GM12878 (cell line): ENCODE results near the gene CCSER1. TPM values are rescaled to one million over a fixed set of nuclear protein-coding genes. Genes with fewer than 3 reads are reported as not detected.

Experiments
- ATAC-seq: fragments of 200-7000 bp; cut with Tn5 transposase; 3 replicates; pipeline ENCODE4 v1.9.1; 2020; ENCODE audit warnings: mild to moderate bottlenecking, moderate library complexity
- BruUV-seq: library from RNA; stranded (reverse); fragments of 400-500 nt; replicated peaks from 2 replicates; lab custom pipeline; 2021; lab: Mats Ljungman, UMichigan
- CTCF ChIA-PET: fragments of 300-600 bp; sonication (Branson Sonifier 250); formaldehyde crosslinking; extraction: SDS; loops from one replicate; lab custom pipeline; 2021; ENCODE audit warnings: inconsistent platforms; lab: Yijun Ruan, JAX
- POLR2A ChIA-PET: fragments of 350-600 bp; formaldehyde crosslinking; extraction: SDS; loops from one replicate; lab custom pipeline; 2021; ENCODE audit warnings: inconsistent platforms; lab: Charles Lee
- RAD21 ChIA-PET: fragments of 300-600 bp; sonication (Branson Sonifier 250); formaldehyde crosslinking; loops from one replicate; lab custom pipeline; 2023; ENCODE audit warnings: antibody characterized with exemption; ENCODE audit not compliant: unreplicated experiment; lab: Charles Lee
- SMC1A ChIA-PET: fragments of 300-600 bp; sonication (Branson Sonifier 250); formaldehyde crosslinking; loops from one replicate; lab custom pipeline; 2023; ENCODE audit not compliant: unreplicated experiment, uncharacterized antibody; lab: Charles Lee
- DNase-seq: peaks from one replicate; pipeline ENCODE4 v3.0.0-alpha.2; 2011; ENCODE audit warnings: low read depth, low spot score
- FAIRE-seq: peaks from 3 replicates; lab custom pipeline; 2011; peaks lifted over from hg19 to GRCh38; lab: Jason Lieb, UNC
- H2AFZ ChIP-seq: 2 replicates; pipeline ENCODE4 v1.6.0; 2011; ENCODE audit warnings: low read depth, low read length, control low read depth; ENCODE audit not compliant: control insufficient read depth
- H3K27ac ChIP-seq: 2 replicates; pipeline ENCODE4 v1.5.1; 2011; ENCODE audit warnings: control low read depth; ENCODE audit not compliant: control insufficient read depth, insufficient read depth
- H3K27me3 ChIP-seq, 2 experiments: replicated peaks in 1 of 2; 2 replicates each; pipeline versions ENCODE4 v1.6.0 to v1.6.1; 2011; ENCODE audit warnings: low read length in 1 of 2; ENCODE audit not compliant: control insufficient read depth in 2 of 2, insufficient read depth in 2 of 2
- H3K36me3 ChIP-seq, 2 experiments: 2 replicates each; pipeline ENCODE4 v1.5.1; 2011; ENCODE audit warnings: low read length in 1 of 2; ENCODE audit not compliant: control insufficient read depth in 2 of 2, insufficient read depth in 2 of 2
- H3K4me1 ChIP-seq: 2 replicates; pipeline ENCODE4 v1.6.1; 2011; ENCODE audit warnings: mild to moderate bottlenecking, low read length, moderate library complexity, mixed read lengths; ENCODE audit not compliant: control insufficient read depth, insufficient read depth
- H3K4me2 ChIP-seq: 2 replicates; pipeline ENCODE4 v1.6.0; 2011; ENCODE audit warnings: control low read depth; ENCODE audit not compliant: control insufficient read depth, insufficient read depth
- H3K4me3 ChIP-seq: fragments of 200-600 bp; sonication (generic); 2 replicates; pipeline ENCODE4 v1.5.1; 2016
- H3K79me2 ChIP-seq: 2 replicates; pipeline ENCODE4 v1.6.0; 2011; ENCODE audit warnings: low read length; ENCODE audit not compliant: control insufficient read depth, insufficient read depth
- H3K9ac ChIP-seq: 2 replicates; pipeline ENCODE4 v1.8.0; 2011; ENCODE audit warnings: low read length, control low read depth, mixed read lengths; ENCODE audit not compliant: control insufficient read depth, insufficient read depth
- H3K9me3 ChIP-seq: replicated peaks from 3 replicates; pipeline ENCODE4 v1.5.1; 2011; ENCODE audit warnings: mild to moderate bottlenecking, low read length; ENCODE audit not compliant: control insufficient read depth, insufficient read depth
- H4K20me1 ChIP-seq: 2 replicates; pipeline ENCODE4 v1.6.0; 2011; ENCODE audit not compliant: control insufficient read depth, insufficient read depth
- BRCA1 ChIP-seq: IDR thresholded peaks from 2 replicates; pipeline ENCODE4 v1.6.1; 2011; ENCODE audit warnings: low read depth, low read length, improper control_type of control experiment
- CBX3 ChIP-seq: fragments of 200-600 bp; sonication (generic); IDR thresholded peaks from 2 replicates; pipeline ENCODE4 v1.6.1; 2016; ENCODE audit warnings: low read depth, borderline replicate concordance
- CEBPB ChIP-seq, 2 experiments: fragments of 150-350 bp in 1 of 2; IDR thresholded peaks; 2 replicates each; pipeline ENCODE4 v1.6.1; 2012 to 2014; ENCODE audit warnings: low read depth in 2 of 2, low read length in 2 of 2, borderline replicate concordance in 1 of 2, inconsistent platforms in 1 of 2
- EED ChIP-seq: sonication (generic); IDR thresholded peaks from 2 replicates; pipeline ENCODE4 v1.6.1; 2016; ENCODE audit warnings: antibody characterized with exemption, low read depth
- FOXK2 ChIP-seq: fragments of 450-650 bp; IDR thresholded peaks from 2 replicates; pipeline ENCODE4 v1.6.1; 2017; ENCODE audit warnings: mild to moderate bottlenecking, moderate library complexity
- HDAC2 ChIP-seq: fragments of 200-600 bp; sonication (generic); IDR thresholded peaks from 2 replicates; pipeline ENCODE4 v1.6.1; 2017
- KDM1A ChIP-seq: fragments of 200-600 bp; sonication (generic); IDR thresholded peaks from 2 replicates; pipeline ENCODE4 v1.6.1; 2016; ENCODE audit warnings: borderline replicate concordance
- NFYA ChIP-seq: IDR thresholded peaks from 2 replicates; pipeline ENCODE4 v1.6.1; 2011; ENCODE audit warnings: low read depth, mild to moderate bottlenecking, low read length, improper control_type of control experiment, borderline replicate concordance
- PML ChIP-seq: IDR thresholded peaks from 2 replicates; pipeline ENCODE4 v1.6.1; 2012; ENCODE audit warnings: low read length, inconsistent platforms
- POLR2AphosphoS2 ChIP-seq: IDR thresholded peaks from 2 replicates; pipeline ENCODE4 v1.6.1; 2011; ENCODE audit warnings: low read depth, mild to moderate bottlenecking, low read length, improper control_type of control experiment, moderate library complexity
- RAD21 ChIP-seq: IDR thresholded peaks from 2 replicates; pipeline ENCODE4 v1.6.1; 2011; ENCODE audit warnings: mild to moderate bottlenecking, low read depth, low read length, moderate library complexity; ENCODE audit not compliant: insufficient read depth
- RAD51 ChIP-seq: fragments of 450-650 bp; IDR thresholded peaks from 2 replicates; pipeline ENCODE4 v1.6.1; 2016; ENCODE audit warnings: moderate library complexity, mild to moderate bottlenecking, inconsistent platforms
- RCOR1 ChIP-seq: conservative IDR thresholded peaks from 2 replicates; pipeline ENCODE4 v1.6.1; 2012; ENCODE audit warnings: low read depth, low read length, improper control_type of control experiment
- TCF12 ChIP-seq: IDR thresholded peaks from 2 replicates; pipeline ENCODE4 v1.6.1; 2011; ENCODE audit warnings: low read depth, mild to moderate bottlenecking, low read length
- ZNF274 ChIP-seq: IDR thresholded peaks from one replicate; pipeline ENCODE4 v1.8.0; 2011; ENCODE audit not compliant: insufficient read length, insufficient read depth
- in situ Hi-C: fragments of 300-500 bp; cut with MboI; formaldehyde crosslinking; loops from 9 replicates; pipeline ENCODE4 v1.14.3; 2018; ENCODE audit warnings: mixed read lengths
- intact Hi-C: fragments of 100-400 bp; cut with micrococcal nuclease; formaldehyde crosslinking; loops from one replicate; pipeline ENCODE4 v1.14.2; 2022; ENCODE audit not compliant: unreplicated experiment
- polyA plus RNA-seq, 11 experiments: library from polyadenylated mRNA; depleted of rRNA in 4 of 11; unstranded in 6 of 11; stranded (reverse) in 5 of 11; fragments of >200 nt; fragmentation: Nextera tagmentation in 4 of 11; fragmentation: Illumina TruSeq in 1 of 11; extraction: Ambion mirVana in 4 of 11; extraction: Trizol in 1 of 11; gene quantifications; 1 replicate in 1 of 11; 2 replicates in 10 of 11; pipeline versions ENCODE4 v1.2.1 to v1.2.3, GENCODE V29; 2011 to 2016; ENCODE audit warnings: inconsistent platforms in 2 of 11, missing spikeins in 2 of 11, low read depth in 1 of 11
- total RNA-seq, 4 experiments: library from RNA; depleted of rRNA in 3 of 4; stranded (reverse); fragments of >200 nt in 3 of 4; fragmentation: Illumina TruSeq in 1 of 4; extraction: Trizol in 1 of 4; gene quantifications; 2 replicates each; pipeline versions ENCODE4 v1.2.1 to v1.2.3, GENCODE V29; 2013 to 2021
- TF ChIP-seq, protein P1 (sequence below): fragments of 450-650 bp; IDR thresholded peaks from 2 replicates; pipeline ENCODE4 v1.6.1; 2014; ENCODE audit warnings: mild to moderate bottlenecking
- TF ChIP-seq, protein P2 (sequence below): fragments of 450-650 bp; IDR thresholded peaks from 2 replicates; pipeline ENCODE4 v1.6.1; 2016; ENCODE audit warnings: mild to moderate bottlenecking
- TF ChIP-seq, protein P3 (sequence below): fragments of 450-650 bp; IDR thresholded peaks from 2 replicates; pipeline ENCODE4 v1.6.1; 2017; ENCODE audit warnings: mild to moderate bottlenecking

The CCSER1 gene
- total and polyA plus RNA-seq, 10 of the 15 experiments (the other 5 are each of a cell fraction or from before 2014, with no cell fraction given) = 0.22 to 2.7 (median 1.0) TPM

DNA sequence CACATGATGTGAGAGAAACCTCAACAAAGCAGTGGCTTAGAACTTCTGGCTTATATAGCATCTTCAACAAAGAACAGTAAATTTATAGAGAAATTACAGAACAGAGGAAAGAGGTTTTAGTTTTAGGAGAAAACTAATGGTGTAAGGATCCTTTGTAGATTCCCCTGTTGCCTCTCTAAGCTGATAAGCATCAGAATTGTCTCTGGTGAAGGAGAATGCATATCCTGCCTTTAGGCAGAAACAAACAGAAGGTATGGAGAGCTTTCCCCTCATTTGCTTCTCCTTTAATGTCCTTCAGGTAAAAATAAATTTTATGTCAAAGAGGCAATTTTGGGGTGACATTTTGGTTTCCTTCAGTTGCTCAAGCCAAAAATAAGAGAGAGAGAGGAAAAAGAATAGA lies 625.9 kb downstream of the CCSER1 start:
- H4K20me1 ChIP-seq = no peaks in the 10 kb centered on the region
- ChIA-PET CTCF (interaction anchor here (1.1 kb wide), 1 partner anchor 18 kb away, joined by 4 read pairs; no protein-coding TSS in a partner anchor), RAD21 (no interaction called here), POLR2A (no interaction called here), SMC1A (no interaction called here)
- TF ChIP-seq POLR2AphosphoS2 (no peak), EED (no peak), CEBPB (IDR thresholded peaks at IDR 0.05; ENCODE audit: borderline replicate concordance in 1 of 2, low read depth in 2 of 2, low read length in 2 of 2) (no peak), RCOR1 (no peak), CBX3 (no peak), KDM1A (no peak), NFYA (no peak), BRCA1 (no peak), HDAC2 (no peak), FOXK2 (no peak), TCF12 (no peak), ZNF274 (no peak), RAD21 (no peak), PML (no peak), RAD51 (no peak)
- TF ChIP-seq, protein P1, sequence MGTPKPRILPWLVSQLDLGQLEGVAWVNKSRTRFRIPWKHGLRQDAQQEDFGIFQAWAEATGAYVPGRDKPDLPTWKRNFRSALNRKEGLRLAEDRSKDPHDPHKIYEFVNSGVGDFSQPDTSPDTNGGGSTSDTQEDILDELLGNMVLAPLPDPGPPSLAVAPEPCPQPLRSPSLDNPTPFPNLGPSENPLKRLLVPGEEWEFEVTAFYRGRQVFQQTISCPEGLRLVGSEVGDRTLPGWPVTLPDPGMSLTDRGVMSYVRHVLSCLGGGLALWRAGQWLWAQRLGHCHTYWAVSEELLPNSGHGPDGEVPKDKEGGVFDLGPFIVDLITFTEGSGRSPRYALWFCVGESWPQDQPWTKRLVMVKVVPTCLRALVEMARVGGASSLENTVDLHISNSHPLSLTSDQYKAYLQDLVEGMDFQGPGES = no peak
- TF ChIP-seq, protein P2, sequence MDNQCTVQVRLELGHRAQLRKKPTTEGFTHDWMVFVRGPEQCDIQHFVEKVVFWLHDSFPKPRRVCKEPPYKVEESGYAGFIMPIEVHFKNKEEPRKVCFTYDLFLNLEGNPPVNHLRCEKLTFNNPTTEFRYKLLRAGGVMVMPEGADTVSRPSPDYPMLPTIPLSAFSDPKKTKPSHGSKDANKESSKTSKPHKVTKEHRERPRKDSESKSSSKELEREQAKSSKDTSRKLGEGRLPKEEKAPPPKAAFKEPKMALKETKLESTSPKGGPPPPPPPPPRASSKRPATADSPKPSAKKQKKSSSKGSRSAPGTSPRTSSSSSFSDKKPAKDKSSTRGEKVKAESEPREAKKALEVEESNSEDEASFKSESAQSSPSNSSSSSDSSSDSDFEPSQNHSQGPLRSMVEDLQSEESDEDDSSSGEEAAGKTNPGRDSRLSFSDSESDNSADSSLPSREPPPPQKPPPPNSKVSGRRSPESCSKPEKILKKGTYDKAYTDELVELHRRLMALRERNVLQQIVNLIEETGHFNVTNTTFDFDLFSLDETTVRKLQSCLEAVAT = no peak
- TF ChIP-seq, protein P3, sequence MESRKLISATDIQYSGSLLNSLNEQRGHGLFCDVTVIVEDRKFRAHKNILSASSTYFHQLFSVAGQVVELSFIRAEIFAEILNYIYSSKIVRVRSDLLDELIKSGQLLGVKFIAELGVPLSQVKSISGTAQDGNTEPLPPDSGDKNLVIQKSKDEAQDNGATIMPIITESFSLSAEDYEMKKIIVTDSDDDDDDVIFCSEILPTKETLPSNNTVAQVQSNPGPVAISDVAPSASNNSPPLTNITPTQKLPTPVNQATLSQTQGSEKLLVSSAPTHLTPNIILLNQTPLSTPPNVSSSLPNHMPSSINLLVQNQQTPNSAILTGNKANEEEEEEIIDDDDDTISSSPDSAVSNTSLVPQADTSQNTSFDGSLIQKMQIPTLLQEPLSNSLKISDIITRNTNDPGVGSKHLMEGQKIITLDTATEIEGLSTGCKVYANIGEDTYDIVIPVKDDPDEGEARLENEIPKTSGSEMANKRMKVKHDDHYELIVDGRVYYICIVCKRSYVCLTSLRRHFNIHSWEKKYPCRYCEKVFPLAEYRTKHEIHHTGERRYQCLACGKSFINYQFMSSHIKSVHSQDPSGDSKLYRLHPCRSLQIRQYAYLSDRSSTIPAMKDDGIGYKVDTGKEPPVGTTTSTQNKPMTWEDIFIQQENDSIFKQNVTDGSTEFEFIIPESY = no peak
- no peak overlapping the region for H2AFZ ChIP-seq
- intact Hi-C loops (no loop called here), in situ Hi-C loops (no loop called here)
- ATAC-seq (no peak), DNase-seq (no peak), FAIRE-seq (no peak)
- H3K27ac ChIP-seq = no peak overlapping the region
- H3K4me3 ChIP-seq = no peak overlapping the region
- H3K36me3 ChIP-seq = no peaks in the 10 kb centered on the region
- H3K27me3 ChIP-seq = no peaks in the 10 kb centered on the region
- no peak overlapping the region for H3K4me2 ChIP-seq
- H3K79me2 ChIP-seq = no peaks in the 10 kb centered on the region
- no peak overlapping the region for H3K9ac ChIP-seq
- no TSS peak for BruUV-seq
- H3K4me1 ChIP-seq = no peaks in the 10 kb centered on the region
- no peaks in the 10 kb centered on the region for H3K9me3 ChIP-seq
